ENCODE data around the gene PRSS27.

PRSS27 gene

DNA sequence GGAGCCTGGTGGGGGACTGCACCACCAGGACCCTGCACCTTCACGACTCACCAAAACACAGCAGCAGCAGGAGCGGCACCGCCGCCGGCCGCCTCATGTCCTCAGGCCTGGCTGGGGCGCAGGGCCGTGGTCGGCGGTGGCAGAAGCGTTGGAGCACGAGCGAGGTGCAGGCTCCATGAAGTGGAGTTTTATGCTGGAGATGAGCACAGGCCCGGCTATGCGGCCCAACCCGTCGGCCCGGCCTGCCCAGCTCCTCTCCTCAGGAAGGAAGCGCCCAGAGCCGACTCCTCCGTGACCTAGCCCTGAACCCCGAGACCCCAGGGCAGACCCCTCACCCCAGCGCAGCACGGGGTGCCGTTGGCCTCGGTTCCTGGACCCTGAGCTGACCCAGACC lies at the start of gene PRSS27:
Gene PRSS27, minus strand, starts transcription at position 161 of the 394 bp plus-strand sequence. Its CDS starts 64 bp downstream, at position 97.
- DNase-seq (ENCODE audit: low read depth): no peak

DNA sequence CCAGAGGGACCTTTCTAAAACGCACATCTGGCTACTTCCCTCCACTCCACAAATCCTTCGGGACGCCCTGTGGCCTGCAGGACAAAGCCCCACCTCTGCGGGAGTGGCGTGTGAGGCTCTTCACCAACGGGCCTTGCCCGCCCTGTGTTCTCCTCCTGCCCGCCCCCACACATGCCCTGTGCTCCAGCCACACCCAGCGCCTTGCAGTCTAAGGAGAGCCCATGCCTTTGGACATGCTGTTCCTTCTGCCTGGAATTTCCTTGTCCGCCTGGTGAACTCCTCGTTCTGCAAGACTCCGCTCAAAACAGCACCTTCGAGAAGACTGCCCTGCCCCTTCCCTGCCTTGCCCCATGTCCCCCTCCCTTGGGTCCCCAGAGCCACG lies 49.6 kb upstream of the PRSS27 start:
- DNase-seq (ENCODE audit: low read depth): no peak

DNA sequence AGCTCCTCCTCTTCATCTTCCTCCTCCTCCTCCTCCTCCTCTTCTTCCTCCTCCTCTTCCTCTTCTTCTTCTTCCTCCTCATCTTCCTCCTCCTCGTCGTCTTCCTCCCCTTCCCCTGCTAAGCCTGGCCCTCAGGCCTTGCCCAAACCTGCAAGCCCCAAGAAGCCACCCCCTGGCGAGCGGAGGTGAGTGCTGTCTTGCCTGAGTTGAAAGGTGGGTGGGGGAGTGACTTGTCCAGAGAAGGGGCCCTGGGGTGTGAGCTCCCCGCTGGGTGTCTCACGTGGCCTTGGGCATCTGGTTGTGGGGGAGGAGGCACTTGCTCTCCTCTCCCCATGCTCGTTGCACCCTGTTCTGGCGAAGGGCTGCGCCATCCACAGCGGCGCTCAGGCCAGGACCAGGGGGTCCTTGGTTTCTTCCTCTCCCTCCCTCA lies 49.1 kb upstream of the PRSS27 start:
- DNase-seq (ENCODE audit: low read depth): no peak

DNA sequence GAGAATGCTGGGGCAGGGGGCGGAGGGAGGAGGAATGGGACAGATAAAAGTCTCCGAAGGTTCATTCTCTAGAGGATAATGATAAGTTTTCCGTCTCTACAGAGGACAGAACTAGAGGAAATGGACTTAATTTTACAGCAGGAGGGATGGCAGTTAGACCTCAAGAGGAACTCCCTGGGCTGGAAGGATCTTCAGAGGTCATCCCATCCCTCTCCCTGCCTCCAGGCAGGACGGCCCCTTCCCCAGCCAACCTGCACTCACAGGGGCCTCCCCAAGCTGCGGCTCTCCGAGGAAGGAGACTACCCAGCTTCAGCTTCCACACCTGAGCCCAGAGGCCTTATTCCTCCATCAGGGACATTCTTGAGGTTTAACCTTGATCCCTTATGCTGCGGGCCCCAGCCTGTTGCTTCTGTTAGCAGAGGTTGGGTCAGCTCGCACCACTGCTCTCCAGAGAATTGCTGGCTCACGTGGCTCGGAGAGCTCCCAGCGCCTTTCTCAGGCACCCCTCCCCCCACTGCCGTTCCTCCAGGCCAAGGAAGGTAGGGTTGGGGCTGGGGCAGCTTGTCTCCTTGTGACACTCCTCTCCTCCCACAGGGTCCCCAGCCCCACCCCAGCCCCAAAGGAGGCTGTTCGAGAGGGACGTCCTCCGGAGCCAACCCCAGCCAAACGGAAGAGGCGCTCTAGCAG lies 48.5 kb upstream of the PRSS27 start:
- no peak for DNase-seq (ENCODE audit: low read depth)

DNA sequence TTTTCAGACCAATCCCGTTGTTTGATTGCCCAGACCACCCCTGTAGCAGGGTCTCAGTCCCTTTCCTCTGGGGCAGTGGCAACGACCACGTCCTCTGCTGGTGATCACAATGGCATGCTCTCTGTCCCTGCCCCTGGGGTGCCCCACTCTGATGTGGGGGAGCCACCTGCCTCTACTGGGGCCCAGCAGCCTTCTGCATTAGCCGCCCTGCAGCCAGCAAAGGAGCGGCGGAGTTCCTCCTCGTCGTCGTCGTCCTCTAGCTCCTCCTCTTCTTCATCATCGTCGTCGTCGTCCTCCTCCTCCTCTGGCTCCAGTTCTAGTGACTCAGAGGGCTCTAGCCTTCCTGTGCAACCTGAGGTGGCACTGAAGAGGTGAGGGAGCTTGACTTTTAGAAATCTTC lies 47.9 kb upstream of the PRSS27 start:
- no peak for DNase-seq (ENCODE audit: low read depth)

DNA sequence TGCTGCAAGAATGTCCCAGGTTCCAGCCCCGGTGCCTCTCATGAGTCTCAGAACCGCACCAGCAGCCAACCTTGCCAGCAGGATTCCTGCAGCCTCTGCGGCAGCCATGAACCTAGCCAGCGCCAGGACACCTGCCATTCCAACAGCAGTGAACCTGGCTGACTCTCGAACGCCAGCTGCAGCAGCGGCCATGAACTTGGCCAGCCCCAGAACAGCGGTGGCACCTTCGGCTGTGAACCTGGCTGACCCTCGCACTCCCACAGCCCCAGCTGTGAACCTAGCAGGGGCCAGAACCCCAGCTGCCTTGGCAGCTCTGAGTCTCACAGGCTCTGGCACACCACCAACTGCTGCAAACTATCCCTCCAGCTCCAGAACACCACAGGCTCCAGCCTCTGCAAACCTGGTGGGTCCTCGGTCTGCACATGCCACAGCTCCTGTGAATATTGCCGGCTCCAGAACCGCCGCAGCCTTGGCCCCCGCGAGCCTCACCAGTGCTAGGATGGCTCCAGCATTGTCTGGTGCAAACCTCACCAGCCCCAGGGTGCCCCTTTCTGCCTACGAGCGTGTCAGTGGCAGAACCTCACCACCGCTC lies 47.2 kb upstream of the PRSS27 start:
- DNase-seq (ENCODE audit: low read depth): no peak

DNA sequence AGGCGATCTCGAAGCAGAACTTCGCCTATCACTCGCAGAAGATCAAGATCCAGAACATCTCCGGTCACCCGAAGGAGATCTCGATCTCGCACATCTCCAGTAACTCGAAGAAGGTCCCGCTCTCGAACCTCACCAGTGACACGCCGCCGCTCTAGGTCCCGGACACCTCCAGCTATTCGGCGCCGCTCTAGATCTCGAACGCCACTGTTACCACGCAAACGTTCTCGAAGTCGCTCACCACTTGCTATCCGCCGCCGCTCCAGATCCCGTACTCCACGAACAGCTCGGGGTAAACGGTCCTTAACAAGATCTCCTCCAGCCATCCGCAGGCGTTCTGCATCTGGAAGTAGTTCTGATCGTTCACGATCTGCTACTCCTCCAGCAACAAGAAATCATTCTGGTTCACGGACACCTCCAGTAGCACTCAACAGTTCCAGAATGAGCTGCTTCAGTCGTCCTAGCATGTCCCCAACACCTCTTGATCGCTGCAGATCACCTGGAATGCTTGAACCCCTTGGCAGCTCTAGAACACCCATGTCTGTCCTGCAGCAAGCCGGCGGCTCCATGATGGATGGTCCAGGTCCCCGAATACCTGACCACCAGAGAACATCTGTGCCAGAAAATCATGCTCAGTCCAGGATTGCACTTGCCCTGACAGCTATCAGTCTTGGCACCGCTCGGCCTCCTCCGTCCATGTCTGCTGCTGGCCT lies 46.6 kb upstream of the PRSS27 start:
- DNase-seq (ENCODE audit: low read depth): no peak

DNA sequence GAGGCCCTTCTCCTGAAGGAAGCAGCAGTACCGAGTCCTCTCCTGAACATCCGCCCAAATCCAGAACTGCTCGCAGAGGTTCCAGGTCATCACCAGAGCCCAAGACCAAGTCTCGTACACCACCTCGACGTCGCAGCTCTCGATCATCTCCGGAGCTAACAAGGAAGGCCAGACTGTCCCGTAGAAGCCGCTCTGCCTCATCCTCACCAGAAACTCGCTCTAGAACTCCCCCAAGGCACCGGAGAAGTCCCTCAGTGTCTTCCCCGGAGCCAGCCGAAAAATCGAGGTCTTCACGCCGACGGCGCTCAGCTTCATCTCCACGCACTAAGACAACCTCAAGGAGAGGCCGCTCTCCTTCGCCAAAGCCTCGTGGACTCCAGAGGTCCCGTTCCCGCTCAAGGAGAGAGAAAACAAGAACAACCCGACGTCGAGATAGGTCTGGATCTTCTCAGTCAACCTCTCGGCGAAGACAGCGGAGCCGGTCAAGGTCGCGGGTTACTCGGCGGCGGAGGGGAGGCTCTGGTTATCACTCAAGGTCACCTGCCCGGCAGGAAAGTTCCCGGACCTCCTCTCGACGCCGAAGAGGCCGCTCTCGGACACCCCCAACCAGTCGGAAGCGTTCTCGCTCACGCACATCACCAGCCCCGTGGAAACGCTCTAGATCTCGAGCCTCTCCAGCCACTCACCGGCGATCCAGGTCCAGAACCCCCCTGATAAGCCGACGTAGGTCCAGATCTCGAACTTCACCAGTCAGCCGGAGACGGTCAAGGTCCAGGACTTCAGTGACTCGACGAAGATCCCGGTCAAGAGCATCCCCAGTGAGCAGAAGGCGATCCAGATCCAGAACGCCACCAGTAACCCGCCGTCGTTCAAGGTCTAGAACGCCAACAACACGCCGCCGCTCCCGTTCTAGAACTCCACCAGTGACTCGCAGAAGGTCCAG lies 45.7 kb upstream of the PRSS27 start:
- DNase-seq (ENCODE audit: low read depth): no peak

DNA sequence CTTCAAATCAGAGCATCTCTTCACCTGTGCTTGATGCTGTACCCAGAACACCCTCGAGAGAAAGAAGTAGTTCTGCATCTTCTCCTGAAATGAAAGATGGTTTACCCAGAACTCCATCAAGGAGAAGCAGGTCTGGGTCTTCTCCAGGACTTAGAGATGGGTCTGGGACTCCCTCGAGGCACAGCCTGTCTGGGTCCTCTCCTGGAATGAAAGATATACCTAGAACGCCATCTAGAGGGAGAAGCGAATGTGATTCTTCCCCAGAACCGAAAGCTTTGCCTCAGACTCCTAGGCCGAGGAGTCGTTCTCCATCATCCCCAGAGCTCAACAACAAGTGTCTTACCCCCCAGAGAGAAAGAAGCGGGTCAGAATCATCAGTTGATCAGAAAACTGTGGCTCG lies 44.7 kb upstream of the PRSS27 start:
- DNase-seq (ENCODE audit: low read depth): no peak

DNA sequence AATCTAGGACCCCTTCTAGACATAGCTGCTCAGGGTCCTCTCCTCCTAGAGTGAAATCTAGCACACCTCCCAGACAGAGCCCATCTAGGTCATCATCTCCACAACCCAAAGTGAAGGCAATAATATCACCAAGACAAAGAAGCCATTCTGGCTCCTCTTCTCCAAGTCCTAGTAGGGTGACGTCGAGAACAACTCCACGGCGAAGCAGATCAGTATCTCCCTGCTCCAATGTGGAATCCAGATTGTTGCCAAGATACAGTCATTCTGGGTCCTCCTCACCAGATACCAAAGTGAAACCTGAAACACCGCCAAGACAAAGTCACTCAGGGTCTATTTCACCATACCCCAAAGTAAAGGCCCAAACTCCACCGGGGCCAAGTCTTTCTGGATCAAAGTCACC lies 43.1 kb upstream of the PRSS27 start:
- no peak for DNase-seq (ENCODE audit: low read depth)

DNA sequence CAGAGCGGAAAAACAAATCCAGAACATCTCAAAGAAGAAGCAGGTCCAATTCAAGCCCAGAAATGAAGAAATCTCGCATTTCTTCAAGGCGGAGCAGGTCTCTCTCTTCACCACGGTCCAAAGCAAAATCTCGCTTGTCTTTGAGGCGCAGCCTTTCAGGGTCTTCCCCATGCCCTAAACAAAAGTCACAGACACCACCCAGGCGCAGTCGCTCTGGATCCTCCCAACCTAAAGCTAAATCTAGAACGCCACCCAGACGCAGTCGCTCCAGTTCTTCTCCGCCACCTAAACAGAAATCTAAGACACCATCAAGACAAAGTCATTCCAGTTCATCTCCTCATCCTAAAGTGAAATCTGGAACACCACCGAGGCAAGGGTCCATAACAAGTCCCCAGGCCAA lies 42.7 kb upstream of the PRSS27 start:
- DNase-seq (ENCODE audit: low read depth): no peak

DNA sequence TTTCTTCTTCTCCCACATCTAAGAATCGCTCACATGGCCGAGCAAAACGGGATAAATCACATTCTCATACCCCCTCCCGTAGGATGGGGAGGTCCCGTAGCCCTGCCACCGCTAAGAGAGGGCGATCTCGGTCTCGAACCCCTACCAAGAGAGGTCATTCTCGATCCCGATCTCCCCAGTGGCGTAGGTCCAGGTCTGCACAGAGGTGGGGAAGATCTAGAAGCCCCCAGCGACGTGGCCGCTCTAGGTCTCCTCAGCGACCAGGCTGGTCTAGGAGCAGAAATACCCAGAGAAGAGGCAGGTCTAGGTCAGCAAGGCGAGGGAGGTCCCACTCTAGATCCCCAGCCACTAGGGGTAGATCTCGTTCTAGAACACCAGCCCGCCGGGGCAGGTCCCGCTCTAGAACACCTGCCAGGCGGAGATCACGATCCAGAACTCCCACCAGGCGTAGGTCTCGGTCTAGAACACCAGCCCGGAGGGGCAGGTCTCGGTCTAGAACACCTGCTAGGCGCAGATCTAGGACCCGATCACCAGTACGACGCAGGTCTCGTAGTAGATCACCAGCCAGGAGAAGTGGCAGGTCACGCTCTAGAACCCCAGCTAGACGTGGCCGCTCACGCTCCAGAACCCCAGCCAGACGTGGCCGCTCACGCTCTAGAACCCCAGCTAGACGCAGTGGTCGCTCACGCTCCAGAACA lies 42.0 kb upstream of the PRSS27 start:
- no peak for DNase-seq (ENCODE audit: low read depth)

DNA sequence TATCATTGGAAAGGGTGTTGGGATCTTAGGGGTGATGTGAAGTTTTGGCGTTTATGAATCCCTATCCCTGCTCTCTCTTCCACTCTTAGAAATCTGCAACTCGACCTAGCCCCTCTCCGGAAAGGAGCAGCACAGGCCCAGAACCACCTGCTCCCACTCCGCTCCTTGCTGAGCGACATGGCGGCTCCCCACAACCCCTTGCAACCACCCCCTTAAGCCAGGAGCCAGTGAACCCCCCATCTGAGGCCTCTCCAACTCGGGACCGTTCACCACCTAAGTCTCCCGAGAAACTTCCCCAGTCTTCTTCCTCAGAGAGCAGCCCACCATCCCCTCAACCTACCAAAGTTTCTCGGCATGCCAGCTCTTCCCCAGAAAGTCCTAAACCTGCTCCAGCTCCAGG lies 41.4 kb upstream of the PRSS27 start:
- no peak for DNase-seq (ENCODE audit: low read depth)

DNA sequence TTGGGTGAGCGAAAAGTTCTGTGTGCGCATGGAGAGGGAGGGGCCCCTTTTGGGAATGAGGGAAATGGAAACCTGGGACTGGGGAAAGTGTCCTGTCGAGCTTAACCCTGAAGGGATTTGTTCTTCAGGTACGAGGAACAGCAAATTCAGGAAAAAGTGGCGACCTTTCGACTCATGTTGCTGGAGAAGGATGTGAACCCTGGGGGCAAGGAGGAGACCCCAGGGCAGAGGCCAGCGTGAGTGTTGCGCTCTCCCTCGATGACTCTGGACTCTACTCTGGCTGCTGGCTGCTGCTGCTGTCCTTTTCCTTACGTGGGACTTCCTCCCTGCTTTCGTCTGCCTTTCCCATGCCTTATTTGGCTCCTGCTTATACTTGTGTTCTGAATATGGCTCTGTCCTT lies 37.3 kb upstream of the PRSS27 start:
- no peak for DNase-seq (ENCODE audit: low read depth)

DNA sequence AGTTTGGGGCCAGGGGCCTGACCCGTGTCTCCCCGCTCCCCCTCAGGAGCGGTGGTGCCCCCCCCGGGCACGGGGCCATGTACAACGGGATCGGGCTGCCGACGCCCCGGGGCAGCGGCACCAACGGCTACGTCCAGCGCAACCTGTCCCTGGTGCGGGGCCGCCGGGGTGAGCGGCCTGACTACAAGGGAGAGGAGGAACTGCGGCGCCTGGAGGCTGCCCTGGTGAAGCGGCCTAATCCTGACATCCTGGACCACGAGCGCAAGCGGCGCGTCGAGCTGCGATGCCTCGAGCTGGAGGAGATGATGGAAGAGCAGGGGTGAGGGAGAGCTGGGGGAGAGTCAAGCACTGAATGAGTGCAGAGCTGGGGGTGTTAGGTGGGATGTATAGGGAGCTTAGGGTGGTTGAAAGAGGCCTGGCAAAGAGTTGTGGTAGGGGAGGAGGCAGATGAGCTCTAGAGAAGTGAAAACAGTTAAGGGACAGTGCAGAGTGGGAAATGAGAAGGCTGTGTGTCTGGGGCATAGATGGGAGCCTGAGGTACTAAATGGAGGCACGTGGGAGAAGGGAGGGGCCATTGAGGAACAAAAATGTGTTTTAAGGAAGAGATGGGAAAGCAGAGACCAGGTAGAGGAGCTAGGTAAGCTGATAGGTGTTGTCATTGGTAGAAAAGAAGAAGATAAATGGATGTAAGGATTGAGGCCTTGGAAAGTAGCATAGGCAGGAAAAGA lies 36.4 kb upstream of the PRSS27 start:
- no peak for DNase-seq (ENCODE audit: low read depth)

DNA sequence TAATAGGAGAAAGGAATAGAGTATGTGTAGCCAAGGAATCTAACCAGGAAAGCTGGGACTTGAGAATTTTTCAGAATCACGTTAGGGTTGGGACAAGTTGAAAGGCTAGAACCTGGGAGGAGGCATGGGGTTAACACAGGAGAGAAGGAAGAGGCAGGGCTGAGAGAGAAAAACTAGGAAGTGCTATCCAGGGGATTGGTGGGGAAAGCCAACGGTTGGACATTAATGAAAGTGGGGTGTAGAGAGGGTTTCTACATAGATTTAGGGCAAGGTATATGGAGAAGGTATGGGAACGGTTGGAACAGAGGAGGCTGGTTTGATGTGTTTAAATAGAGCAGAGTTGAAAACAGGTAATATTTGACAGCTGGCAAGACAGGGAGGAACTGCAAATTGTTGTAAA lies 35.1 kb upstream of the PRSS27 start:
- no peak for DNase-seq (ENCODE audit: low read depth)

DNA sequence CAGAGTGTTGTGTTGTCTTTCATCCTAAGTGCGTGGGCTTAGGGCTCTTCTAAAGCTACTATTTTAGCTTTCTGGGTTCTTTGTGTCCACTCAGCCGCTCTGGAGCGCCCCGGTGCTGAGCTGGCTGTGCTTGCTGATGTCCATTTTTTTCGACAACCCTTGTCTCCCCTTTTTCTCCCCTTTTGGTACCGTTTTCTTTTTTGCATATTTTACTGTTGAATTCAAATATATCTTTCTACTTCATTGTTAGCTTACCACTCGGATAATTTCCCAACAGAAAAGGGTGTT lies 33.7 kb upstream of the PRSS27 start:
- DNase-seq (ENCODE audit: low read depth): no peak

DNA sequence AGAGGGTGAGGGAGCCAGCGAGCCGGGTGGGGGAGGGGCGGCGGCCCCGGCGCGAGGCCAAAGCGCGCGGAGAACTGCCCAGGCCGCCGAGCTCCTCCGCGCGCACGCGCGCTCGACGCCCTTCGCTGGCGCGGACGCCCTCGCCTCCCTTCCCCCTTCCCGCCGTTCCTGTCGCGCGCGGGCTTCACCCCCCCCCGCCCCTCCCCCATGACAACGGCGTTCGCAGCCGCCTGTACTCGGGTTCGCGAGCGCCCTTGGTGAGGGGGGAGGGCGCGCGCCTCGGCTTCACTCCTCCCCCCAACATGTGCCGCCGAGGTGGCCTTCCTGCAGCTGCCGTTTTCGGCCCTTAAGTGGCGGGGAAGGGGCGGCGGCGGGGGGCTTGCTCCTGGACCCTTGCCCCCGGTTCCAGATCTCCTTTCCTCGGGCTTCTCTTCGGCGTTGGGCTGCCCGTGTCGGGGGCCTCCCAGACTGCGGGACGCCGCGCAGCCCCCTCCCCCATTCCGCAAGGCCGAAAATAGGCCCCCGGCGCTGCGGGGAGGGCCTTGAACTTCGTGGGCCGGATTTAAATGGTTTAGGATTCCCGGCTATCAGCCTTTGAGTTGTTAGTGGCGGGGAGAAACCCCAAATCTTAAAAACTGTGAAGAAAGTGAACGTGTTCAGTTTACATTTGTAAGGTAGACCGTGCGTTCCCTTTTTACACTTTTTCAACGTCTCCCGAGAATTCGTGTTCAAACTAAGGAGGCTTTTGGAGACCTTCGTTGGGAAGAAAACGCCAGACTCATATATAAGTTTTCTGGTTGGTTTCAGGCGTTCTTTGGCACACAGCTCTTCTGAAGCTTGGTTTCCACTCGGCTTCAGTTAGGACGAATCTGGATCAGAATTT lies 33.1 kb upstream of the PRSS27 start:
- DNase-seq (ENCODE audit: low read depth): no peak

DNA sequence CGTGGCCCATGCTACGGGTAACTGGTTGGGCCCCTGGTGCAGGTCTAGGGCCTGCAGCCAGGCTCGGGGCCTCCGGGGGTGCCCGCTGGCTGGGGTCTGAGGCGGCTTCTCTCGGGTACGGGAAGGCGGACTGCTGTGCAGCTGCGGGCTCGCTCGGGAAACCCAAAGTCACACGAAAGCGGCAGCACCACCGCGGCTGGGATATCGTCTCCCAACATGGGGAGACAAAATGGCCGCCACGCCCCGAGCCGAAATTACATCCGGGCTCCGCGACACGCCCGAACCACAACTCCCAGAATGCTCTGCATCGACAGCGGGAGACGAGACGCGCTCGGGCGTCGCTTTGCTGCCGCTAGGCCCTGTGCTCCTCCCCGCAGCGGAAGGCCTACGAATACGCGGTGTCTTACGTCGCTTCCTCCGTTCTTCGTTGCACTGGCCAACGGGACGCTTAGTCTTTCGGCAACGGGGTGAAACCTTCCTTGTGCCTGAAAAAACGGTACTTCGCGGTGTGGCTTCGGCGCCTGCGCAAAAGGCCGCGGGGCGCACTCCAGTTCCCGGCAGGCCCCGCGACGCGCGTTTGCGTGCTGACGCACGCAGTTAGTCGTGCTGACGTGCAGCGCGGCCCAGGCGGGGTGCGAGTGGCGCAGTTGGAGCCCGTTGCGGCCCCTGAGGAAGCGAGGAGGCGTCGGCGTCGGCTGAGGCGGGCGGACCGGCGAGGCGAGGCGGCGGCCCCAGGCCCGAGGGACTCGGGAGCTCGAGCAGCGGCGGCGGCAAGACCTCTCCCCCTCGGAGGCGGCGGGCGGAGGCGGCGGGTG lies 32.2 kb upstream of the PRSS27 start, which contains the start of gene SRRM2:
Gene SRRM2, plus strand, starts transcription at position 604 of the 815 bp plus-strand sequence. CDS start 3,727 bp downstream, outside the sequence.
- peak; percentile 89 for DNase-seq (ENCODE audit: low read depth)

All from activated T-helper 9 cell treated with anti-CD3 and anti-CD28 coated beads, Interleukin-2, amount 50 U/mL, for 16 hours (primary cell).